ENCODE results near the gene FZD8. TPM values are rescaled to one million over a fixed set of nuclear protein-coding genes. Genes with fewer than 3 reads are reported as not detected.
A peak's percentile ranks its signal among the peaks of the same experiment; 100 is the strongest.

Gene FZD8
- total RNA-seq, 1 experiment from 2014 or later: 0.22 TPM

- TF ChIP-seq REST (IDR thresholded peaks at IDR 0.05; ENCODE audit: low read depth) (no peak), JUND (IDR thresholded peaks at IDR 0.05) (no peak), ZFX (IDR thresholded peaks at IDR 0.05) (no peak), POLR2AphosphoS5 (IDR thresholded peaks at IDR 0.05; ENCODE audit: low read depth, low read length) (no peak)
Measured at GRCh38 chr10:35636956-35637355, 5.1 kb downstream of the FZD8 start (continued).

- ChIA-PET POLR2A (no interaction called here), RAD21 (ENCODE audit: low non-redundant PET in 1 of 2, low total read pairs in 2 of 2, uncharacterized antibody in 2 of 2, unreplicated experiment in 2 of 2) (no interaction called here), CTCF (interaction anchor here (0.6 to 1.4 kb wide), 7 partner anchors 22 to 1860 kb away, joined by 3 to 6 read pairs (median 4); no protein-coding TSS in a partner anchor)
- H3K4me1 ChIP-seq (ENCODE audit: control insufficient read depth in 1 of 2, insufficient read depth in 2 of 2, low read length in 2 of 2): no peaks in the 10 kb centered on the region
- peak; percentile 57 for DNase-seq (ENCODE audit: low read depth, low spot score)
- peak overlapping the region; percentile 38 for H2AFZ ChIP-seq (ENCODE audit: low read depth, low read length, poor library complexity, severe bottlenecking)
- H3K79me2 ChIP-seq (ENCODE audit: insufficient read depth, low read length): no peaks in the 10 kb centered on the region
- ATAC-seq: peak; percentile 93
- BruUV-seq (replicated peaks): no TSS peak
- TF ChIP-seq ELF1 (IDR thresholded peaks at IDR 0.05; ENCODE audit: borderline replicate concordance, low read depth) (peak; percentile 83), SP1 (IDR thresholded peaks at IDR 0.05; ENCODE audit: low read depth) (no peak), MAX (IDR thresholded peaks at IDR 0.05) (peak; percentile 38), CBX3 (IDR thresholded peaks at IDR 0.05; ENCODE audit: low read depth) (peak; percentile 51; the same call in 1 of the 2 replicates), EZH2phosphoT487 (IDR thresholded peaks at IDR 0.05; ENCODE audit: borderline replicate concordance) (no peak), CTCF (IDR thresholded peaks at IDR 0.05 in 2 of 3, conservative IDR thresholded peaks at IDR 0.05 in 1 of 3; ENCODE audit: borderline replicate concordance in 1 of 3, insufficient read depth in 1 of 3, low read depth in 2 of 3, low read length in 2 of 3) (peak; percentile 55 to 92 (median 84)), POLR2AphosphoS5 (IDR thresholded peaks at IDR 0.05; ENCODE audit: low read depth, low read length) (no peak), RAD21 (IDR thresholded peaks at IDR 0.05; ENCODE audit: low read depth) (peak; percentile 85), ATF3 (IDR thresholded peaks at IDR 0.05) (no peak)
- no peak overlapping the region for H3K27ac ChIP-seq (ENCODE audit: low read depth, low read length)
- H3K9me2 ChIP-seq (ENCODE audit: insufficient read depth): no peaks in the 10 kb centered on the region
- intact Hi-C loops (cut with micrococcal nuclease): loop anchor here (1.0 kb wide), 1 partner anchor 1246 kb away; no protein-coding TSS in a partner anchor
- no peaks in the 10 kb centered on the region for H3K36me3 ChIP-seq (ENCODE audit: control insufficient read depth in 1 of 2, insufficient read depth in 2 of 2, low read length in 2 of 2)
- no peak overlapping the region for H3K4me2 ChIP-seq (ENCODE audit: low read length)
- peaks cover 9% of the 10 kb centered on the region for H3K27me3 ChIP-seq (ENCODE audit: insufficient read depth, low read length)
- no peak overlapping the region for H3K9ac ChIP-seq (ENCODE audit: low read length)
- H3K9me3 ChIP-seq (ENCODE audit: control insufficient read depth in 1 of 2, insufficient read depth in 1 of 2, low read depth in 1 of 2, low read length in 2 of 2): no peaks in the 10 kb centered on the region
- no peaks in the 10 kb centered on the region for H4K20me1 ChIP-seq (ENCODE audit: insufficient read depth)
- no peak overlapping the region for H3K4me3 ChIP-seq (replicated peaks in 1 of 2; ENCODE audit: low read depth in 1 of 2, low read length in 2 of 2)
Measured at GRCh38 chr10:35635576-35635975, 6.5 kb downstream of the FZD8 start.

Data from HCT116 (cell line).